ENCODE results near the gene PKDREJ.

GRCh38 chr22:46272196-46272595, 9.1 kb upstream of the PKDREJ start:
- TF ChIP-seq CTCF (IDR thresholded peaks at IDR 0.05), result no peak
- no peak for TF ChIP-seq ZFX (IDR thresholded peaks at IDR 0.05; ENCODE audit: borderline replicate concordance)

Data from 22Rv1 (cell line).